ENCODE measurements around the gene CMTR1.

GRCh38 chr6:37460805-37461204 is 27.8 kb downstream of the CMTR1 start:
- TF ChIP-seq ZBTB33 (IDR thresholded peaks at IDR 0.05) = no peak
- TF ChIP-seq ETV6 (conservative IDR thresholded peaks at IDR 0.05 in 1 of 2, IDR thresholded peaks at IDR 0.05 in 1 of 2; ENCODE audit: borderline replicate concordance in 1 of 2, low read depth in 1 of 2) = no peak
- TF ChIP-seq KDM1A (IDR thresholded peaks at IDR 0.05; ENCODE audit: borderline replicate concordance) = no peak

Measured in GM12878 (cell line).